NCI-H1417 treated with DMSO at 0.1 percent for 48 hours (cell line): ENCODE data around the gene SEMA6A.

Experiments used
- DNase-seq: peaks from one replicate; lab custom pipeline; 2025; lab: John Stamatoyannopoulos, UW

Gene SEMA6A

GRCh38 chr5:116465411-116465810 lies 109.2 kb downstream of the SEMA6A start:
- DNase-seq = no peak

- DNase-seq = no peak
Measured at GRCh38 chr5:116464144-116464708, 110.4 kb downstream of the SEMA6A start.

- no peak for DNase-seq
Measured at GRCh38 chr5:116462500-116462899, 112.1 kb downstream of the SEMA6A start.

- DNase-seq = no peak
Measured at GRCh38 chr5:116459301-116459700, 115.3 kb downstream of the SEMA6A start.

GRCh38 chr5:116457062-116457461 lies 117.6 kb downstream of the SEMA6A start:
- no peak for DNase-seq

GRCh38 chr5:116456036-116456435 lies 118.6 kb downstream of the SEMA6A start:
- no peak for DNase-seq

GRCh38 chr5:116455061-116455460 lies 119.6 kb downstream of the SEMA6A start:
- DNase-seq = no peak

- no peak for DNase-seq
Measured at GRCh38 chr5:116454417-116454927, 120.2 kb downstream of the SEMA6A start.

- DNase-seq = no peak
Measured at GRCh38 chr5:116453988-116454411, 120.6 kb downstream of the SEMA6A start.

- peak; percentile 16 for DNase-seq
Measured at GRCh38 chr5:116452774-116453368, 121.8 kb downstream of the SEMA6A start.

- DNase-seq = no peak
Measured at GRCh38 chr5:116451905-116452450, 122.6 kb downstream of the SEMA6A start.

- no peak for DNase-seq
Measured at GRCh38 chr5:116451066-116451465, 123.6 kb downstream of the SEMA6A start.

GRCh38 chr5:116449458-116449857 lies 125.2 kb downstream of the SEMA6A start:
- DNase-seq = no peak

GRCh38 chr5:116448870-116449427 lies 125.7 kb downstream of the SEMA6A start:
- DNase-seq = no peak

- no peak for DNase-seq
Measured at GRCh38 chr5:116448450-116448849, 126.2 kb downstream of the SEMA6A start.

- no peak for DNase-seq
Measured at GRCh38 chr5:116446356-116447005, 128.1 kb downstream of the SEMA6A start.

- DNase-seq = no peak
Measured at GRCh38 chr5:116445311-116445710, 129.3 kb downstream of the SEMA6A start.

GRCh38 chr5:116444373-116445295 lies 130.0 kb downstream of the SEMA6A start:
- no peak for DNase-seq

- no peak for DNase-seq
Measured at GRCh38 chr5:116442931-116443551, 131.6 kb downstream of the SEMA6A start.

- no peak for DNase-seq
Measured at GRCh38 chr5:116442095-116442534, 132.5 kb downstream of the SEMA6A start.

- no peak for DNase-seq
Measured at GRCh38 chr5:116441223-116441622, 133.4 kb downstream of the SEMA6A start.
